GM19463 (cell line): ENCODE measurements around the gene THAP2.
A peak's percentile ranks its signal among the peaks of the same experiment; 100 is the strongest.

ENCODE experiments used
- ATAC-seq: cut with Tn5 transposase; IDR thresholded peaks from one replicate; pipeline ENCODE4 v1.9.1; 2021; ENCODE audit warnings: mild to moderate bottlenecking, moderate library complexity; ENCODE audit not compliant: unreplicated experiment

Gene THAP2

DNA sequence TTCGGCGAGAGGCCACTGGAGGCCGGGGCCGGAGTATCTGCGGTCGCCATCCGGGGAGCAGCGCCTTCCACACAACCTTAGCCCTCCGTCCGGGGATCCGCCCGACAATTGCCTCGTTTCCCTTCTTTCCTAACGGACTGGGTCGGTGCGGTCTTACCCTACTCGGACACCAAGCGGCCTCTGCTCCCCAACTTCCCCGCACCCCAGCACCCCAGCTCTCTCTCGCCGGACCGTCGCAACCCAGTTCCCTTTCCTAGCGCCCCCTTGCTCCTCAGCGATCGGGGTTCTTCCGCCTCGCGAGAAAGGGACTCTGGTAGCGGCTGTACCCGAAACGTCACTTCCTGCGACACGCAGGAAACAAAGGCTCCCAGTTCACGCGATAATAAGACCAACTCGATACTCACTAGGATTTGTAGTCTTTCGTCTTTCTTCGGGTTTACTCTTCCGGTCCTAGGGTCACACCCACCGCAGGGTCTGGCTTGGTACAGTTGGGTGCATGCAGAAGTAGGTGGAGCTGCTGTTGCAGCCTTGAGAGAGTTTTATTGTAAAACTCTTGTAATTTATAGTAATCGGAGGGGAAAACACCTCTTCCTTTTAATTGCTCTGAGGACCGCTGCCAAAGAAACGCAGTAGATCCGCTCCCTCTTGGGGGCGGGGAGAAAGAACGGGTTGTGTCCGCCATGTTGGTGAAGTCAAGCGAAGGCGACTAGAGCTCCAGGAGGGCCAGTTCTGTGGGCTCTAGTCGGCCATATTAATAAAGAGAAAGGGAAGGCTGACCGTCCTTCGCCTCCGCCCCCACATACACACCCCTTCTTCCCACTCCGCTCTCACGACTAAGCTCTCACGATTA, at the start of gene THAP2, which contains the start of gene ZFC3H1:
Gene THAP2, plus strand, starts transcription at position 741 of the 850 bp plus-strand sequence. CDS start 209 bp downstream, outside the sequence.
Gene ZFC3H1, minus strand, starts transcription at position 288 of the 850 bp plus-strand sequence. Its CDS starts 238 bp downstream, at position 50.
- peak; percentile 87 for ATAC-seq

- no peak for ATAC-seq
Measured at GRCh38 chr12:71621938-71622337, 42.2 kb upstream of the THAP2 start.

DNA sequence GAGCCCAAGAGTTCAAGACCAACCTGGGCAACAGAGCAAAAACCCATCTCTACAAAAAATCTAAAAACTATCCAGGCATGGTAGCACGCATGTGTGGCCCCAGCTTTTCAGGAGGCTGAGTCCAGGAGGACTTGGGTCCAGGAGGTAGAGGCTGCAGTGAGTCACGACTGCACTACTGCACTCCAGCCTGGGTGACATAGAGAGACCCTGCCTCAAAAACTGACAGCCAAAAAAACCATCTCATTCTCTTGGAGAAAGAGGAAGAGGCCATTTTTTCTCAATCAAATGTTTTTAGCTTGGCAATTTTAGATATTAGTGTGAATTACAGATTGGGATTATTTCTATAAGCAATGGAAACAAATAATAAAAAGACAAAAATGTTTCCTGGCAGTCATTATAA, 38.6 kb upstream of the THAP2 start:
- ATAC-seq, result no peak

- no peak for ATAC-seq
Measured at GRCh38 chr12:71626098-71626497, 38.0 kb upstream of the THAP2 start.

DNA sequence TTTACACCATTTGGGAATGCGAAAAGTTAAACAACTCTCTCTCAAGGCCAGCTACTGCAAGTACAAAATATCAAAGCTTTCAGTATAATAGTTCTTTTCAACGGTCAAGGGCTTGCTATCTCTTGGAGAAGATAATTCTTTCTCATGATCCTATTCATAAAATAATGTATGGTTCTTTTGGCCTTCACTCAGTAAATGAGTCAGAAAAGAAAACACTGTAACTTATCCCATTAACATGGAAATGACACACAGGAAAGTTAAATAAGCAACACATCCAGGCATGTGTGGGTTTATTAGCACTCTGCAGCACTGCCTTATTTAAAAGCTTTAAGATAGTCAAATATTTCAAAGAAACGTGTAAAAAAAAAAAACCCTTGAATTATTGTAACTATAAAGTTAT, 37.3 kb upstream of the THAP2 start:
- ATAC-seq, result no peak

- ATAC-seq, result no peak
Measured at GRCh38 chr12:71627438-71628002, 36.6 kb upstream of the THAP2 start.

DNA sequence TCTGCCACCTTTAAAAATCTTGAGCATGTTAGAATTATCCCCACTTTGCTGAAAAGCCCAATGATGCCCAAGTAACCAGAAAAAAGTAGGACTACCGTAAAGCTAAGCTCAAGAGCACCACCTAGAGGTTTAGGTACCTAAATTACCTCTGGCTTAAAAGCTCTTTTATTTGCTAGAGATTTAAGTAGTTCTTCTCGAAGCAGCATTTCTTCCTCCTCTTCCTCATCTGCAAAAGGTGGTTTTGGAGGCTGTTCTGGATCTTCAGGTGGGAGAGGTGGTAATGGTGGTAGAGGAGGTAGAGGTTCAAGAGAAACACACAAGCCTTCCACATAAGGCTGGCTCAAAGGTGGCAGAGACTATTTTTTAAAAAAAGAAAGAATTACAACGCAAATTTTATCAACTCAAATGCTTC, 27.4 kb upstream of the THAP2 start:
- no peak for ATAC-seq

DNA sequence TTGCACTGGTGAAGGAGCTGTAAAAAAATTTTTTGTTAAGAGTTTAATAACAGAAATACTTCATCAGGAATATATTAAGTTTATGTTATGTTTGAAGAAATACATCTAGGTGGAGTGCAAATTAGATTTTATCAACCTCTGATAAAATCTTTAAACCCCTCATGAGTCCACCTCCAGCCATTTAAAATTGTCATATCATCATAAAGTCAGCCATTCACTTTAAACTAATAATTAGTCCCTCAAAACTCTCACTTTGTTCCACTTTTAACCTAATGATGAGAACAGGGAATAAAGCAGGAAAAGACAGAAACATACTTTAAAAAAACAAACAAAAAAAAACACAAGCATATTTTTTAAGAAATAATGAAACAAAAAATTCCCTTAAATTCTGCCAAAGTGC, 25.6 kb upstream of the THAP2 start:
- ATAC-seq, result no peak

- ATAC-seq, result peak; percentile 45
Measured at GRCh38 chr12:71639341-71639760, 24.8 kb upstream of the THAP2 start.

GRCh38 chr12:71640316-71640715, 23.8 kb upstream of the THAP2 start:
- ATAC-seq, result no peak

DNA sequence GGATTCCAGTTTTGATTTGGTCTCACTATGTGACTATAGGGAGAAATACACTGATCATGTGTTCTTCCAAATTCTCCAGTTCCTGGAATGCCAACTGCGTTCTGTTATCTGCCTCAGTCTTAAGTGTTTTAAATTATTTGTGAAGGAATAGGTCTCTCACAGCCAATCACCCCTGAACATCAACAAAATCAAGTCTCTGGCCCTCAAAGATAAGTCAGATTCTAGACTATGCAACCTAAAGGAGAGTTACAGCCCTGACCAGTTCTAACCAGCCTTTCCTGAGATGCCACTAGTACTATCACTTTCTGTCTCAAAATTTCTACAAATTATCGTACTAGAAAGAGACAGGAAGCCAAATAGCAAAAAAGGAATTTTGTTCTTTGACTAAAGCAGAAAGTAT, 22.7 kb upstream of the THAP2 start:
- no peak for ATAC-seq

- peak; percentile 57 for ATAC-seq
Measured at GRCh38 chr12:71642264-71642663, 21.8 kb upstream of the THAP2 start.

DNA sequence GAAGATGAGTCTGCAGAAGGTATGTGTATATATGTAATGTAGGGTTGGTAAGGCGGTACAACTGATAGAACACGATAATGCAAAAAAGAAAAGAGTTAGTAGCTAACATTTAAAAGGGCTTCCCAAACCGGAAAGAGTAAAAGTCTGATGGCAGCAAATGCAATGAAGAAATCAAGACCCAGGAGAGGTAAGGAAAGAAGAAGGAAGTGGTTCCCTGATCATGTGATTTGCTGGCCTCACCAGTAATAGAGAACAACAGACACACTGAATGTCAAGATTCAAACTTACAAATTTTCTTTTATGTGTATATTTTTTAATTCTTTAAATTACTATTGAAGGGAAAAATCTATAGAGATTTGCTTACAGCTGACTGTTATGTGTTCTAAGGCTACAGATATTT, 18.8 kb upstream of the THAP2 start:
- no peak for ATAC-seq

DNA sequence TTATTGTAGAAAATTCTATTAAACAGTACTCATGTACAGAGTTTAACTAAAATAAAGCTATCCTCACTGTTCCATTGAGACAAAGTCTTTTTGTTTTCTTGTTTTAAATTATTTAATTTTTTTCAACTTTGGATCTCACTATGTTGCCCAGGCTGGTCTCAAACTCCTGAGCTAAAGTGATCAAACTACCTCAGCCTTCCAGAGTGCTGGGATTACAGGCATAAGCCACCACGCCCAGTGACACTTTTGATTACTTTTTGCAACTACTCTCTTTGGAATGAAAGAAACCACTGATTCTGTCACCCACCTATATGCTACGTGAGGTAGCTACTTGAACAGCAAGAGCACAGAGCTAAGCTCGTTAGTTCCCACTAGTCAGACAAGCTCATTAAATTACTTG, 17.6 kb upstream of the THAP2 start:
- no peak for ATAC-seq

- no peak for ATAC-seq
Measured at GRCh38 chr12:71648537-71648936, 15.6 kb upstream of the THAP2 start.

- no peak for ATAC-seq
Measured at GRCh38 chr12:71649401-71649800, 14.7 kb upstream of the THAP2 start.

DNA sequence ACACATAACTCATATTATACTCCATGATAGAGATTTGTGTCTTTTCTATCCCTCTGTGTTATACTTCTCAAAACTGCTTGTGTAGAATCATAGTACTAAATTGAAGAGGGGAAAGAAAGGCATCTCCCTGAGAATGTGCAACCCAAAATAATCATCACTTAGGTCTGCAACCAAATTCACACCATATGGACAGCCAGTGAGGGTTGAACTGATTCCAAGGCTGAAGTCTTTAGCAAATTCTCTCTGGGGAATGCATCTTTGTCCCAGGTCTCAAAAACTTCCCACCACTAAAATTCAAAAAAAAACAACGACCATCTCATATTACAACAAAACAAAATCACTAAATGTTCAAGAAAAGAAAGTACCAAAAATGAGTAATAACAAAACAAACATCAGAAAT, 11.4 kb upstream of the THAP2 start:
- no peak for ATAC-seq

DNA sequence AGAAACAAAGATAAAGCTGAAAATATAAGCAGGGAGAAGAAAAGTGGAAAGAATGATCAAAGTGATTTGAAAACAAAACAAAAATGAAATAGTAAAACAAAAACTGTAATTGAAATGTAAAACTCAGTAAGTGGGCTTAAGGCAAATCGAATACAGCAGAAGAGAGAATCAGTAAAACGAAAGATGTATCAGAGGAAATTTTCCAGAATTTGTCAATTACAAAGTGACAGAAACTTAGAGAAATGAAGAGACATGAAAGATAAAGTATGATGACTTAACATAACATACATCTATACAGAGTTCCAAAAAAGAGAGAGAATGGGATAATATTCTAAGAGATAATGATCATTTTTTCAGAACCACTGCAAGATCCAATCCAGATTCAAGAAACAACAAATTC, 11.0 kb upstream of the THAP2 start:
- no peak for ATAC-seq

DNA sequence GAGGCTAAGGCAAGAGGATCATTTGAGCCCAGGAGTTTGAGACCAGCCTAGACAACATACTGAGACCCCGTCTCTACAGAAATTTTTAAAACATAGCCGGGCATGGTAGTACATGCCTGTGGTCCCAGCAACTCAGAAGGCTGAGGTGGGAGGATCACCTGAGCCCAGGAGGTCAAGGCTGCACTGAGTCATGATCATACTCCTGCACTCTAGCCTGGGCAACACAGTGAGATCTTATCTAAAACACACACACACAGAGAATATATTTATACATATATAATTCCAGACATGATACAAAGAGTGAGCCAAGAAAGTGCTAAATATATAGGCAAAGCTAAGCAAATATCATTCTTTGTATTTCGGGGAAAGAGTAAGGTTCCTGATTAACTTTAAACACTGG, 9.9 kb upstream of the THAP2 start:
- no peak for ATAC-seq

DNA sequence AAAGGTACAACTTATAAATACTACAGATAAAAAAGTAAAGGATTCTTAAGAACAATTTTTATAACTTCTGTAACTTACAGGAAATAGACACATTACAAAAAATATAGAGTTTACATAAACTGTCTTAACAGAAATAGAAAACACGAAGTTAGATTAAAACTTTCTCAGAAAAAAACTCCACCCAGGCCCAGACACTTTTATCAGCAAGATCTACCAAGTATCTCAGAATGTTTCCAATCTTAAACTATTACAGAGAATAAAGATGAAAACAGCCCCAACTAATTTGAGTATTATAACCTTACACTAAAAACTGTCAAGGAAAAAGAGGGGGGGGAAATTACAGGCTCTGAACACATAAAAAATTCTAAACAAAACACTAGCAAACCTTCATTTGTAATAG, 8.6 kb upstream of the THAP2 start:
- ATAC-seq, result no peak

DNA sequence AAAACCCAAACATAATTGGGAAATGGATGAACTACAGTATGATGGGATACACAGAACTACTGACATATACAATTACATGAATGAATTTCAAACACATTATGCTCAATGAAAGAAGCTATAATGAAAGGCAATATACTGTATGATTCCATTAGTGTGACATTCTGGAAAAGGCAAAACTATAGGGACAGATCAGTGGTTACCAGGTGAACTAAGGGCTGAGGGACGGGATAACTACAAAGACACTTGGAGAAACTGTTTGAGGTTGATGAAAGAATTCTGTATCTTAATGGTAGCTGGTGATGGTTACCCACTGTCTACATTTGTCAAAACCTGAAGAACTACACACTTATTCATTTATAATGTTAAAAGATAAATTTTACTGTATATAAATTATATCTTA, 8.2 kb upstream of the THAP2 start:
- ATAC-seq, result no peak

DNA sequence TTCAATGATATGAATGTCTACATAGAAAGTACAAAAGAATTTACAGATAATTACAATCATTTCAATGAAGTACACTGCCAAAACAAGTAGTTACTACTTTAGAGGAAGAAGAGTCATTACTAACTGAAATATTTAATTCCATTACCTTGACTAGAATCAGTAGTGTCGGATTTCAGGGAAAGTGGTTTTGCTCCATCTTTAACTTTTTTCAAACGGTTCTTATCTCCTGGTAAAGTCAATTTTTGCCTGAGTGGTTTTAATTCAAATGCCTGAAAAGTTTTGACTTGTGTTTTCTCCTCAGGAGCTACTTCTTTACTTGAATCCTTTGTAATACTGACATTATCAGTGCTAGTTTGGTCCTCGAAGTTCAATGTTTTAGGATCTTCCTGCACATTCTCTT, 7.4 kb upstream of the THAP2 start:
- no peak for ATAC-seq
